Measurements from ENCODE around the gene SCIN. TPM values are rescaled to one million over a fixed set of nuclear protein-coding genes. Genes with fewer than 3 reads are reported as not detected.

Gene SCIN
- total RNA-seq, 1 donor from 2014 or later: under 0.01 TPM

DNA sequence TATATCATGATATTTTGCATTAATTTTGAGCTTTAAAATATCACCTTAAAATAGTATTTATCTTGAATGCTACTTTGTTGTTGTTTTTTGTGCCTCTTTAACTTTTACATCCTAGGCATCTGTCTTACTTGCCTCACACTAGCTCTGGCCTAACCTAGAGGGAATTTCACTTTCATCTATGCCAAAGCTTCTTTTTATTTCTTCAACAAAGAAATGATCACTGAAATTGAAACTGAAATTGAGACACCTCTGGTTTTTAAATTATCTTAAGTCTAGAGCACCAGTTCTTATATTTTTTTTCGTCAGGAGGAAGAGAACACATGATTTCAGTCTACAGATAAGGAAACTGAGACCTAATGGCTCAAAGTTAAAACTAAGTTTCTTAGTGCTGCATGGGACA lies 3.5 kb upstream of the SCIN start:
- DNase-seq (ENCODE audit: low read depth, low spot score): no peak

DNA sequence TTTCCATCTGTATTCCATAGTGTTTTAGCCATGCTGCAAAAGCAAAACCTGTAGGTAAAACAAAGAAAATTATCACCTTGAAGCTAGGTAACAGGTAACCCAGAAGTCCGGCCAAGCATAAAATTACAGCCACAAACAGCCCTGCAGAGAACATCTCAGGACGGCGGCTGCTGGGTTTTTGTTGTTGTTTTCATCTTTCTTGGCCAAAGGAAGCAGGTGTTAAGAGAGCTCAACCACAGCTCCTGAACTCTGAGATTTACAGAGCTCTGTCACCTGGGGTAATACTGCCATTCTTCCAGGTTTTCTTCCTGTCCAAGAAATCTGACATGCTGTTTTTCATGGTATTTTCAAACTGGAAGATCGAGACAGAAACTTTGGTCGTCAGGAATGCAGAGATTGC lies 847 bp upstream of the SCIN start:
- no peak for DNase-seq (ENCODE audit: low read depth, low spot score)

- no peak for DNase-seq (ENCODE audit: low read depth, low spot score)
Observed at GRCh38 chr7:12570168-12570533, 369 bp upstream of the SCIN start.

GRCh38 chr7:12571691-12572090 lies 1.2 kb downstream of the SCIN start:
- DNase-seq (ENCODE audit: low read depth, low spot score): no peak

DNA sequence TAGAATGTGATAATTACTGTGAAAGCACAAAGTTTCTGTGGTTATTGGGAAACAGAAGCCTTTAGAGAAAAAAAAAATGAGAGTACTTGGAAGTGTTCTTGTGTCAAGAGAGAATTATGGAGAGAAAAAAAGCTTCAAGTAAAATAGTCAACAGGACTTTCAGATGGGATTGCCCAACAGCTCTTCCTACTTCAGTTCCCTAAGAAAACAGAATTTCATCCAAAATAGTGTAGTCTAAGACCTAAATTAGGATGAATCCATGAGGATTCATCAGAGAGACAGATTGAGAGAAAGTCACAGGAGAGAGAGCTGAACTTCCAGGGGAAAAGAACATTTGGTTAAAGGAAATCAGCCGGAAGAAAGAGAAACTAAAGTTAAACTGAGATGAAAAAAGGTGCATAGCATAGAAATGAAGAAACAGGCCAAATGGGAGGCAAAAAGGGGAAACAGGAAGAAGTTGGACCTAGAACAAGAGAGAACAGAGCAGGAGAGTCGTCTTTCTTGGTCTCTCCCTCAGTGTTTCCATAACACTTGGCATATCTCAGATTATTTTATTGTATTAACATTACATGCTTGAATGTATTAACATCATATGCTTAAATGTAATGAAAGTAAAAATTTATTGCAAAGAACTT lies 2.5 kb downstream of the SCIN start:
- DNase-seq (ENCODE audit: low read depth, low spot score): no peak

DNA sequence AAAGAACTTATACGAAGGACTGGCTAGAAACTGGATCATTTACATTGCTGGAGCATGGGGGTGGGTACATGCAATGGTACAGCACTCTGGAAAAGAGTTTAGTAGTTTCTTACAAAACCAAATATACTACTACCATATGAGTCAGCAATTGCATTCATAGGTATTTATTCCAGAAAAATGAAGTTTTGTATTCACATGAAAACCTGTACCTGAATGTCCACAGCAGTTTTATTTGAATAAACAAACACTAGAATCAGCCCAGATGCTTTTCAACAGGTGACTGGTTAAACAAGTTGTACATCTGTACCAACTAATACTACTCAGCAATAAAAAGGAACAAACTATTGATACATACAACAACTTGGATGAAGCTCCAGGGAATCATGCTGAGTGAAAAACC lies 3.4 kb downstream of the SCIN start:
- DNase-seq (ENCODE audit: low read depth, low spot score): no peak

GRCh38 chr7:12578930-12579640 lies 8.6 kb downstream of the SCIN start:
- DNase-seq (ENCODE audit: low read depth, low spot score): no peak

- no peak for DNase-seq (ENCODE audit: low read depth, low spot score)
Observed at GRCh38 chr7:12581897-12582296, 11.4 kb downstream of the SCIN start.

DNA sequence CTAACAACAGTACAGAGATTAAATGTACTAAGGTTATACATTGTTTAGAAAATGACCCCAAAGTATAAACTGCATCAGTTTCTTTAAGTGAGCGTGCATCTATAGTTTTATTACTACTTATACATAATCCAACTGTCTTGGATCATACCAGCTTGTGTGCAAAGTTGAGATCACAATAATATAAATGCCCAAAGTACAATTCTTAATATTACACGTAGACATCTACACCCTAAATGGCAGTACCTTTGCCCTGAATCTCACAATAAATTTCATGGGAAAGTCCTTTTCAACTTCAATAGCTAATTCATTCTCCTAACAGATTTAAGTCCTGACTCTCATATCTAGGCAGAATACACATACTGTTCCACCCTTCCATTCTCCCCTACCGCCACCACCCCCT lies 11.8 kb downstream of the SCIN start:
- no peak for DNase-seq (ENCODE audit: low read depth, low spot score)

- no peak for DNase-seq (ENCODE audit: low read depth, low spot score)
Observed at GRCh38 chr7:12583176-12583575, 12.7 kb downstream of the SCIN start.

DNA sequence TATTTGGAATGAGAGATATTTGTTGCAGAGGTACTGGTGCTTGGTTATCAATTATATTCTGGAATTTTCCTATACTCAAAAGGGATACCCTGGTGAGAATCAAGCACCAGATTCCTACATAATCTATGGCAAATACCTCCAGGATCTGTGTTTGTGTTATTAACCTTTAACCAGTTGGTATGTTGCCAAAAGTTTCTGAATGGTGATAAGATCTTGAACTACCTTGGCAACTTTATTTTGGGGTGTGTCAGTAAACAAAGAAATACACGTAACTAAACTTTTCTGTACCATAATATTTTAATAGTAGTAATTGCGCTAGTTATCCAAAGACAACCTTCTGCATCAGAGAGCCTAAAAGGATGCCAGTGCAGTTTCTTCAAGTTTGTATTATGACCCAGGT lies 13.4 kb downstream of the SCIN start:
- DNase-seq (ENCODE audit: low read depth, low spot score): no peak

GRCh38 chr7:12584930-12585329 lies 14.4 kb downstream of the SCIN start:
- DNase-seq (ENCODE audit: low read depth, low spot score): no peak

- no peak for DNase-seq (ENCODE audit: low read depth, low spot score)
Observed at GRCh38 chr7:12586271-12586670, 15.8 kb downstream of the SCIN start.

- no peak for DNase-seq (ENCODE audit: low read depth, low spot score)
Observed at GRCh38 chr7:12588259-12588904, 17.9 kb downstream of the SCIN start.

GRCh38 chr7:12590559-12590958 lies 20.0 kb downstream of the SCIN start:
- no peak for DNase-seq (ENCODE audit: low read depth, low spot score)

DNA sequence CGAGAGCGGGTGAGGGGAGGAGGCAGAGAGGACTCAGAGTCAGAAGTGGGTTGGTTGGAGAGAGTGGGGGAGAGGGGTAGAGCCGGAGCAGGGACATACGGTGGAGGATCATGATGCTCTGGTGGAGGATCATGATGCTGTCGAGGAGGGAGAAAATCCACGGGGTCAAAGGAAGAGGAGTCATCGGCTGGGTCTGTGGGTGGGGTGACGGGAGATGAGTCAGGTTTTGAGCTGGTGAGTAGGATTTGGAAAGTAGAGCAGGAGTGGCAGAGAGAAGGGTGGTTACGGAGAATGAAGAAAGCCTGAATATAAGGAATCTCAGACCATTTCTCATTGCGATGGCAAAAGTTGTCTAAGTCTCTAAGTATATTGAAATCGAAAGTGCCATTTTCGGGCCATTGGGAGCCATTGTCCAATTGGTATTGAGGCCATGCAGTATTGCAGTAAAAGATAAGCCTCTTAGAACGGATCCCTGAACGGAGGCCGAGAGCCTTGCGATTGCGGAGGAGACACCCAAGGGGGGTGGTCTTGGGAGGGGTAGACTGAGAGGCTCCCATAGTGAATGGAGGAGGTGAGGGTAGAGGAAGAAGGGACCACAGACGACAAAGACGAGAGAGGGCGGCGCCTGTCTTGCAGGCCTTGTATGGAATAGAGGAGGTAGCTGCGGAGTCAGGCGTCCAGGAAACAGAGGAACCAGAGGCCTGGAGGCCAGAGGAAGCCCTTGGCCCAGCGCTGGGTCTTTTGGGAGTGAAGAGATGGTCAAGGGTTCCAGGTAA lies 23.8 kb downstream of the SCIN start:
- DNase-seq (ENCODE audit: low read depth, low spot score): no peak

DNA sequence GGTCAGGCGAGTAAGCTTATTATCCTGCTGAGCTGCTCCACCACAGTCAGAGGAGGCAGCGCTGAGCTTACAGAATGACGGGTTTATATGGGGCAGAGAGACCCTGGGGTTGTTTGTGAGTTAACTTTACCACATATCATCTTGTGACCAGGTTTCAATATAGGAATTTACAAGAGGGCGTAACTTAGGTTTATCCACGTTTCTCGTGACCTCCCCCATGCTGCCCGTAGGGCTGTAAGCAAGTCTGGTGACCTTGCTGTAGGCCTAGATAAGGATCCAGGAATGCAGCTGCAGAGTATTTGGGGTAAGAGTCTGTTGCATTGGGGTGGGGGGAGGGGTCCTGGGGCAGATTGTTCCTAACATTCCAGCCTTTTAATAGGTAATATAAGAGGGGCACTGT lies 24.6 kb downstream of the SCIN start:
- no peak for DNase-seq (ENCODE audit: low read depth, low spot score)

GRCh38 chr7:12596225-12596790 lies 25.8 kb downstream of the SCIN start:
- no peak for DNase-seq (ENCODE audit: low read depth, low spot score)

DNA sequence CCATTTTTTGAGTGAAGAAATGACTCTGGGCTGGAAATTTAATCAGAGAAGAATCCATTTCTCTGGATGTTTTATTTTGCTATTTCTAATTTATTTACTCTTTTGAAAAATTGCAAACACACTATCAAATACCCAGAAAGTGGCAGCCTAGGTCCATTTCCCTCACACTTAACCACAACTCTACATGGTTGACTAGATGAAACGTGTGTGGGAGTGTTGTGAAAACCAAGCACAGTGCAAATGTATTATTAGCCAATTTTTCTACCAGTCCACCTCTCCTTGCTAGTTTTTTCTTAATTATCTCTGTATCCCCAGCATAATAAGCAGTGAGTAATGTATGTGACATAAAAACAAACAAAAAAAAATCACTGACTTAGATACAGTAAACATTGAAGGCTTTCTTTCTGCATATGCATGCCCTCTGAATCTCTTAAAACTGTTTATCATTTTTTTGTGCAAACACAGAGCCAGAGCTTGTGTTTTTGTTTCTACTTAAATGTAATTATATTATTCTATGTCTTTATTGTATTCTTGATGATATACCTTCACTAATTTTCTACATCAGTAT lies 30.9 kb downstream of the SCIN start:
- DNase-seq (ENCODE audit: low read depth, low spot score): no peak

GRCh38 chr7:12607134-12607533 lies 36.6 kb downstream of the SCIN start:
- DNase-seq (ENCODE audit: low read depth, low spot score): no peak

DNA sequence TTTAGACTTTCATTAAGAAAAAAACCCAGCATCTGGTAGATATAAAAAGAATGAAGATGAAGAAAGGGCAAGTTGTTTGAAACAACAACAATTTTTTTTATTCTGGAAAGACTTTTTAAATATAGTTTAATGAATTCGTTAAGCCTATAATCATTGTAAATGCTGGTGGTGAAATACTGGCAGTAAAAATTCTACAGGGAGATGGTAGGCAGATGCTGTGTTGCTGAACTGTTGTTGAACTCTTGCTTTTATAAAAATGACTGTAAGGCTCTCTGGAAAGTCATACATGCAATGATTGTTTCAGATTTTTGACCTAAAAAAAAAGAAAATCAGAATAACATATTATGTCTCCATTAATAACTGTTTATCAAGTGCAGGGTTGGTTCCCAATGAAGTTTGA lies 39.0 kb downstream of the SCIN start:
- DNase-seq (ENCODE audit: low read depth, low spot score): no peak

DNA sequence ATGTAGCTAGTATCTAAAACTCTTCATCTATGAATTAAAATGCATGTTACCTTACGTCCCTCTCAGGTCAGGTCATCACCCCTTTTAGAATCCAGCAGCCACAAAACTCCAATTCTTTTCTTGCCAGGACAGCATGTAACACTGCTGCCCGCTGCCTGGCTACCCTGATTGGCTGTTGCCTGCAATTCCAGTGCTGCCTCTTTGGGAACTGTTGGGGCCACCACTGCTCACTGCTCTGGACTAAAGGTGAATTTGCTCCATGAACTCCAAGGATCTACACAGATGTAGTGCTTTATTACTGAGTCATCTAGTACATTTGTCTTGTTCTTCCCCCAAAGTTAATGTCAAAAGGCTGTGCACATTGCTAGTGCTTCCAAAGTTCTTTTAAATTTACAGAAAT lies 40.4 kb downstream of the SCIN start:
- DNase-seq (ENCODE audit: low read depth, low spot score): no peak
